HEK293 (cell line): ENCODE data around the gene SH2D7.

Experiments
- GLIS2 ChIP-seq: fragments of 450-650 bp; formaldehyde crosslinking; IDR thresholded peaks from 2 replicates; pipeline ENCODE4 v1.5.1; 2016; ENCODE audit warnings: missing biosample characterization, missing genetic modification characterization
- KLF10 ChIP-seq: fragments of 450-650 bp; IDR thresholded peaks from 2 replicates; pipeline ENCODE4 v1.5.1; 2018; ENCODE audit warnings: missing biosample characterization, mild to moderate bottlenecking, missing genetic modification characterization
- PRDM1 ChIP-seq: fragments of 450-650 bp; formaldehyde crosslinking; IDR thresholded peaks from 2 replicates; pipeline ENCODE4; 2016; ENCODE audit warnings: missing biosample characterization, missing genetic modification characterization
- SCRT1 ChIP-seq: fragments of 450-650 bp; formaldehyde crosslinking; IDR thresholded peaks from 2 replicates; pipeline ENCODE4 v1.5.1; 2016; ENCODE audit warnings: missing biosample characterization, missing genetic modification characterization, borderline replicate concordance
- ZBTB8A ChIP-seq: fragments of 450-650 bp; formaldehyde crosslinking; IDR thresholded peaks from 2 replicates; pipeline ENCODE4 v1.5.1; 2016; ENCODE audit warnings: missing biosample characterization, missing genetic modification characterization
- ZEB2 ChIP-seq: fragments of 450-650 bp; formaldehyde crosslinking; IDR thresholded peaks from 2 replicates; pipeline ENCODE4 v1.5.1; 2016; ENCODE audit warnings: missing biosample characterization, missing genetic modification characterization
- ZFP69B ChIP-seq: fragments of 450-650 bp; formaldehyde crosslinking; IDR thresholded peaks from 2 replicates; pipeline ENCODE4 v1.5.1; 2016; ENCODE audit warnings: missing biosample characterization, missing genetic modification characterization
- ZNF155 ChIP-seq: fragments of 450-650 bp; formaldehyde crosslinking; IDR thresholded peaks from 2 replicates; pipeline ENCODE4 v1.5.1; 2016; ENCODE audit warnings: missing biosample characterization, missing genetic modification characterization
- ZNF157 ChIP-seq: fragments of 450-650 bp; formaldehyde crosslinking; IDR thresholded peaks from 2 replicates; pipeline ENCODE4 v1.5.1; 2016; ENCODE audit warnings: missing biosample characterization, missing genetic modification characterization
- ZNF324 ChIP-seq: fragments of 450-650 bp; formaldehyde crosslinking; IDR thresholded peaks from 2 replicates; pipeline ENCODE4 v1.5.1; 2016; ENCODE audit warnings: missing biosample characterization, missing genetic modification characterization
- ZNF335 ChIP-seq: fragments of 450-650 bp; formaldehyde crosslinking; conservative IDR thresholded peaks from 2 replicates; pipeline ENCODE4 v1.5.1; 2016; ENCODE audit warnings: missing biosample characterization, missing genetic modification characterization
- ZNF560 ChIP-seq: fragments of 450-650 bp; formaldehyde crosslinking; IDR thresholded peaks from 2 replicates; pipeline ENCODE4 v1.5.1; 2017; ENCODE audit warnings: missing biosample characterization, missing genetic modification characterization, borderline replicate concordance
- ZNF600 ChIP-seq: fragments of 450-650 bp; formaldehyde crosslinking; IDR thresholded peaks from 2 replicates; pipeline ENCODE4 v1.5.1; 2016; ENCODE audit warnings: missing biosample characterization, missing genetic modification characterization
- ZNF701 ChIP-seq: fragments of 450-650 bp; formaldehyde crosslinking; IDR thresholded peaks from 2 replicates; pipeline ENCODE4 v1.5.1; 2016; ENCODE audit warnings: missing biosample characterization, missing genetic modification characterization
- ZSCAN30 ChIP-seq: fragments of 450-650 bp; IDR thresholded peaks from 2 replicates; pipeline ENCODE4 v1.5.1; 2018; ENCODE audit warnings: missing biosample characterization, mild to moderate bottlenecking, missing genetic modification characterization, moderate library complexity
- TF ChIP-seq, protein P1 (sequence below): fragments of 450-650 bp; formaldehyde crosslinking; IDR thresholded peaks from 2 replicates; pipeline ENCODE4 v1.5.1; 2016; ENCODE audit warnings: missing biosample characterization, missing genetic modification characterization, borderline replicate concordance
- TF ChIP-seq, protein P2 (sequence below): fragments of 450-650 bp; formaldehyde crosslinking; IDR thresholded peaks from 2 replicates; pipeline ENCODE4 v1.5.1; 2016; ENCODE audit warnings: missing biosample characterization, missing genetic modification characterization
- TF ChIP-seq, protein P3 (sequence below): fragments of 450-650 bp; formaldehyde crosslinking; optimal IDR thresholded peaks from 2 replicates; pipeline ENCODE3; 2016; ENCODE audit warnings: missing biosample characterization, mild to moderate bottlenecking, missing genetic modification characterization
- TF ChIP-seq, protein P4 (sequence below): fragments of 450-650 bp; formaldehyde crosslinking; IDR thresholded peaks from 2 replicates; pipeline ENCODE4 v1.5.1; 2016; ENCODE audit warnings: missing biosample characterization, missing genetic modification characterization, borderline replicate concordance
- TF ChIP-seq, protein P5 (sequence below): fragments of 450-650 bp; formaldehyde crosslinking; IDR thresholded peaks from 2 replicates; pipeline ENCODE4 v1.5.1; 2016; ENCODE audit warnings: missing biosample characterization, missing genetic modification characterization
- TF ChIP-seq, protein P6 (sequence below): fragments of 450-650 bp; formaldehyde crosslinking; IDR thresholded peaks from 2 replicates; pipeline ENCODE4 v1.5.1; 2016; ENCODE audit warnings: missing biosample characterization, missing genetic modification characterization
- TF ChIP-seq, protein P7 (sequence below): fragments of 450-650 bp; formaldehyde crosslinking; IDR thresholded peaks from 2 replicates; pipeline ENCODE4 v1.5.1; 2016; ENCODE audit warnings: missing biosample characterization, missing genetic modification characterization

SH2D7 gene

DNA sequence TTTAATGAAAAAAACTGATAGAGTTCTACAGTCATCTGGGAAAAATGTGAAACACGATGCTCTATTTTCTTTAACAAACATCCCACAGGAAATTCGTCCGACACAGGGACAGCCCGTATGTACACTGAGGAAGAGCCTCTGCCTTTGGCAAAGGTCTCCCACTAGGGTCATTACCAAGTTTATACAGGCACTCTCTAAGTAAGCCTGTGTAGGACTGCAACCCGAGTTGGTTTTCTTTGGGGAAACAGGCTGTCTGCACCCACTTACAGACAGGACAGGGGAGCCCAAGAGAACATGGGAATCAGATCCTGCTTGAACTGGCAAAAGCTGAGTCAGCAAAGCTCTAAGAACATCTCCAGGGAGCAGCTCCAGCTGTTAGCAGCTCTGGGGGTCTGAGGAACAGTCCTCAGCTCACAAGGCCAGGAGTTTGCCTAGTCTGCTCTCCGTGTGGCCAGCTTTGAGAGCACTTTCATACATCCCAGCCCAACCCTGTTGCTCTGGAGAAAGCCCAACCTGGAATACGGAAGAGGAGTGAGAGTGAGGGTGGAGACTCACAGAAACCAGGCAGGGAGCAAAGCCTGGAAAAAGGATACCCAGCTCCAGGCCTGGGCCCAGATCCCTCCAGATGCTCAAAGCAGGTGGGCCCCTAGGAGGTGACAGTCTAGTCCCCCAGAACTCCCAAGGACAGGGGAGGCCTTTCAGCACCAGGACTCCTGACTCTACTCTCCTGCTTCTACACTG lies 16.7 kb upstream of the SH2D7 start (continued):
- TF ChIP-seq, protein P1, sequence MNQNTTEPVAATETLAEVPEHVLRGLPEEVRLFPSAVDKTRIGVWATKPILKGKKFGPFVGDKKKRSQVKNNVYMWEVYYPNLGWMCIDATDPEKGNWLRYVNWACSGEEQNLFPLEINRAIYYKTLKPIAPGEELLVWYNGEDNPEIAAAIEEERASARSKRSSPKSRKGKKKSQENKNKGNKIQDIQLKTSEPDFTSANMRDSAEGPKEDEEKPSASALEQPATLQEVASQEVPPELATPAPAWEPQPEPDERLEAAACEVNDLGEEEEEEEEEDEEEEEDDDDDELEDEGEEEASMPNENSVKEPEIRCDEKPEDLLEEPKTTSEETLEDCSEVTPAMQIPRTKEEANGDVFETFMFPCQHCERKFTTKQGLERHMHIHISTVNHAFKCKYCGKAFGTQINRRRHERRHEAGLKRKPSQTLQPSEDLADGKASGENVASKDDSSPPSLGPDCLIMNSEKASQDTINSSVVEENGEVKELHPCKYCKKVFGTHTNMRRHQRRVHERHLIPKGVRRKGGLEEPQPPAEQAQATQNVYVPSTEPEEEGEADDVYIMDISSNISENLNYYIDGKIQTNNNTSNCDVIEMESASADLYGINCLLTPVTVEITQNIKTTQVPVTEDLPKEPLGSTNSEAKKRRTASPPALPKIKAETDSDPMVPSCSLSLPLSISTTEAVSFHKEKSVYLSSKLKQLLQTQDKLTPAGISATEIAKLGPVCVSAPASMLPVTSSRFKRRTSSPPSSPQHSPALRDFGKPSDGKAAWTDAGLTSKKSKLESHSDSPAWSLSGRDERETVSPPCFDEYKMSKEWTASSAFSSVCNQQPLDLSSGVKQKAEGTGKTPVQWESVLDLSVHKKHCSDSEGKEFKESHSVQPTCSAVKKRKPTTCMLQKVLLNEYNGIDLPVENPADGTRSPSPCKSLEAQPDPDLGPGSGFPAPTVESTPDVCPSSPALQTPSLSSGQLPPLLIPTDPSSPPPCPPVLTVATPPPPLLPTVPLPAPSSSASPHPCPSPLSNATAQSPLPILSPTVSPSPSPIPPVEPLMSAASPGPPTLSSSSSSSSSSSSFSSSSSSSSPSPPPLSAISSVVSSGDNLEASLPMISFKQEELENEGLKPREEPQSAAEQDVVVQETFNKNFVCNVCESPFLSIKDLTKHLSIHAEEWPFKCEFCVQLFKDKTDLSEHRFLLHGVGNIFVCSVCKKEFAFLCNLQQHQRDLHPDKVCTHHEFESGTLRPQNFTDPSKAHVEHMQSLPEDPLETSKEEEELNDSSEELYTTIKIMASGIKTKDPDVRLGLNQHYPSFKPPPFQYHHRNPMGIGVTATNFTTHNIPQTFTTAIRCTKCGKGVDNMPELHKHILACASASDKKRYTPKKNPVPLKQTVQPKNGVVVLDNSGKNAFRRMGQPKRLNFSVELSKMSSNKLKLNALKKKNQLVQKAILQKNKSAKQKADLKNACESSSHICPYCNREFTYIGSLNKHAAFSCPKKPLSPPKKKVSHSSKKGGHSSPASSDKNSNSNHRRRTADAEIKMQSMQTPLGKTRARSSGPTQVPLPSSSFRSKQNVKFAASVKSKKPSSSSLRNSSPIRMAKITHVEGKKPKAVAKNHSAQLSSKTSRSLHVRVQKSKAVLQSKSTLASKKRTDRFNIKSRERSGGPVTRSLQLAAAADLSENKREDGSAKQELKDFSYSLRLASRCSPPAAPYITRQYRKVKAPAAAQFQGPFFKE (tag by site-specific recombination) = no peak
- TF ChIP-seq ZBTB8A (tag by site-specific recombination) (0 out of 2 replicates have a peak, but pooled peaks have one; percentile 42), ZNF600 (tag by site-specific recombination) (peak; percentile 53; the same call in 1 of the 2 replicates), ZNF324 (tag by site-specific recombination) (peak; percentile 68; the same call in 1 of the 2 replicates), ZNF157 (tag by site-specific recombination) (no peak), ZNF701 (tag by site-specific recombination) (no peak), SCRT1 (0 out of 2 replicates have a peak, but pooled peaks have one; percentile 75), ZSCAN30 (tag by site-specific recombination) (0 out of 2 replicates have a peak, but pooled peaks have one; percentile 20), ZNF155 (tag by site-specific recombination) (no peak), ZNF335 (no peak; the same call in 1 of the 2 replicates), ZFP69B (peak; percentile 70), KLF10 (tag by site-specific recombination) (no peak), PRDM1 (tag by site-specific recombination) (peak; percentile 76), ZEB2 (0 out of 2 replicates have a peak, but pooled peaks have one; percentile 21), ZNF560 (tag by site-specific recombination) (no peak), GLIS2 (tag by site-specific recombination) (peak; percentile 67; the same call in 1 of the 2 replicates)
- TF ChIP-seq, protein P2, sequence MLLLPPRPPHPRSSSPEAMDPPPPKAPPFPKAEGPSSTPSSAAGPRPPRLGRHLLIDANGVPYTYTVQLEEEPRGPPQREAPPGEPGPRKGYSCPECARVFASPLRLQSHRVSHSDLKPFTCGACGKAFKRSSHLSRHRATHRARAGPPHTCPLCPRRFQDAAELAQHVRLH (tag by site-specific recombination) = peak; percentile 38; the same call in 1 of the 2 replicates
- TF ChIP-seq, protein P3, sequence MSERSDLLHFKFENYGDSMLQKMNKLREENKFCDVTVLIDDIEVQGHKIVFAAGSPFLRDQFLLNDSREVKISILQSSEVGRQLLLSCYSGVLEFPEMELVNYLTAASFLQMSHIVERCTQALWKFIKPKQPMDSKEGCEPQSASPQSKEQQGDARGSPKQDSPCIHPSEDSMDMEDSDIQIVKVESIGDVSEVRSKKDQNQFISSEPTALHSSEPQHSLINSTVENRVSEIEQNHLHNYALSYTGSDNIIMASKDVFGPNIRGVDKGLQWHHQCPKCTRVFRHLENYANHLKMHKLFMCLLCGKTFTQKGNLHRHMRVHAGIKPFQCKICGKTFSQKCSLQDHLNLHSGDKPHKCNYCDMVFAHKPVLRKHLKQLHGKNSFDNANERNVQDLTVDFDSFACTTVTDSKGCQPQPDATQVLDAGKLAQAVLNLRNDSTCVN (tag by site-specific recombination) = peak; percentile 21
- TF ChIP-seq, protein P4, sequence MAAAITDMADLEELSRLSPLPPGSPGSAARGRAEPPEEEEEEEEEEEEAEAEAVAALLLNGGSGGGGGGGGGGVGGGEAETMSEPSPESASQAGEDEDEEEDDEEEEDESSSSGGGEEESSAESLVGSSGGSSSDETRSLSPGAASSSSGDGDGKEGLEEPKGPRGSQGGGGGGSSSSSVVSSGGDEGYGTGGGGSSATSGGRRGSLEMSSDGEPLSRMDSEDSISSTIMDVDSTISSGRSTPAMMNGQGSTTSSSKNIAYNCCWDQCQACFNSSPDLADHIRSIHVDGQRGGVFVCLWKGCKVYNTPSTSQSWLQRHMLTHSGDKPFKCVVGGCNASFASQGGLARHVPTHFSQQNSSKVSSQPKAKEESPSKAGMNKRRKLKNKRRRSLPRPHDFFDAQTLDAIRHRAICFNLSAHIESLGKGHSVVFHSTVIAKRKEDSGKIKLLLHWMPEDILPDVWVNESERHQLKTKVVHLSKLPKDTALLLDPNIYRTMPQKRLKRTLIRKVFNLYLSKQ = no peak
- TF ChIP-seq, protein P5, sequence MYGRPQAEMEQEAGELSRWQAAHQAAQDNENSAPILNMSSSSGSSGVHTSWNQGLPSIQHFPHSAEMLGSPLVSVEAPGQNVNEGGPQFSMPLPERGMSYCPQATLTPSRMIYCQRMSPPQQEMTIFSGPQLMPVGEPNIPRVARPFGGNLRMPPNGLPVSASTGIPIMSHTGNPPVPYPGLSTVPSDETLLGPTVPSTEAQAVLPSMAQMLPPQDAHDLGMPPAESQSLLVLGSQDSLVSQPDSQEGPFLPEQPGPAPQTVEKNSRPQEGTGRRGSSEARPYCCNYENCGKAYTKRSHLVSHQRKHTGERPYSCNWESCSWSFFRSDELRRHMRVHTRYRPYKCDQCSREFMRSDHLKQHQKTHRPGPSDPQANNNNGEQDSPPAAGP (tag by site-specific recombination) = peak; percentile 43; the same call in 1 of the 2 replicates
- TF ChIP-seq, protein P6, sequence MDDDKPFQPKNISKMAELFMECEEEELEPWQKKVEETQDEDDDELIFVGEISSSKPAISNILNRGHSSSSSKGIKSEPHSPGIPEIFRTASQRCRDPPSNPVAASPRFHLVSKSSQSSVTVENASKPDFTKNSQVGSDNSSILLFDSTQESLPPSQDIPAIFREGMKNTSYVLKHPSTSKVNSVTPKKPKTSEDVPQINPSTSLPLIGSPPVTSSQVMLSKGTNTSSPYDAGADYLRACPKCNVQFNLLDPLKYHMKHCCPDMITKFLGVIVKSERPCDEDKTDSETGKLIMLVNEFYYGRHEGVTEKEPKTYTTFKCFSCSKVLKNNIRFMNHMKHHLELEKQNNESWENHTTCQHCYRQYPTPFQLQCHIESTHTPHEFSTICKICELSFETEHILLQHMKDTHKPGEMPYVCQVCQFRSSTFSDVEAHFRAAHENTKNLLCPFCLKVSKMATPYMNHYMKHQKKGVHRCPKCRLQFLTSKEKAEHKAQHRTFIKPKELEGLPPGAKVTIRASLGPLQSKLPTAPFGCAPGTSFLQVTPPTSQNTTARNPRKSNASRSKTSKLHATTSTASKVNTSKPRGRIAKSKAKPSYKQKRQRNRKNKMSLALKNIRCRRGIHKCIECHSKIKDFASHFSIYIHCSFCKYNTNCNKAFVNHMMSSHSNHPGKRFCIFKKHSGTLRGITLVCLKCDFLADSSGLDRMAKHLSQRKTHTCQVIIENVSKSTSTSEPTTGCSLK (tag by site-specific recombination) = no peak
- TF ChIP-seq, protein P7, sequence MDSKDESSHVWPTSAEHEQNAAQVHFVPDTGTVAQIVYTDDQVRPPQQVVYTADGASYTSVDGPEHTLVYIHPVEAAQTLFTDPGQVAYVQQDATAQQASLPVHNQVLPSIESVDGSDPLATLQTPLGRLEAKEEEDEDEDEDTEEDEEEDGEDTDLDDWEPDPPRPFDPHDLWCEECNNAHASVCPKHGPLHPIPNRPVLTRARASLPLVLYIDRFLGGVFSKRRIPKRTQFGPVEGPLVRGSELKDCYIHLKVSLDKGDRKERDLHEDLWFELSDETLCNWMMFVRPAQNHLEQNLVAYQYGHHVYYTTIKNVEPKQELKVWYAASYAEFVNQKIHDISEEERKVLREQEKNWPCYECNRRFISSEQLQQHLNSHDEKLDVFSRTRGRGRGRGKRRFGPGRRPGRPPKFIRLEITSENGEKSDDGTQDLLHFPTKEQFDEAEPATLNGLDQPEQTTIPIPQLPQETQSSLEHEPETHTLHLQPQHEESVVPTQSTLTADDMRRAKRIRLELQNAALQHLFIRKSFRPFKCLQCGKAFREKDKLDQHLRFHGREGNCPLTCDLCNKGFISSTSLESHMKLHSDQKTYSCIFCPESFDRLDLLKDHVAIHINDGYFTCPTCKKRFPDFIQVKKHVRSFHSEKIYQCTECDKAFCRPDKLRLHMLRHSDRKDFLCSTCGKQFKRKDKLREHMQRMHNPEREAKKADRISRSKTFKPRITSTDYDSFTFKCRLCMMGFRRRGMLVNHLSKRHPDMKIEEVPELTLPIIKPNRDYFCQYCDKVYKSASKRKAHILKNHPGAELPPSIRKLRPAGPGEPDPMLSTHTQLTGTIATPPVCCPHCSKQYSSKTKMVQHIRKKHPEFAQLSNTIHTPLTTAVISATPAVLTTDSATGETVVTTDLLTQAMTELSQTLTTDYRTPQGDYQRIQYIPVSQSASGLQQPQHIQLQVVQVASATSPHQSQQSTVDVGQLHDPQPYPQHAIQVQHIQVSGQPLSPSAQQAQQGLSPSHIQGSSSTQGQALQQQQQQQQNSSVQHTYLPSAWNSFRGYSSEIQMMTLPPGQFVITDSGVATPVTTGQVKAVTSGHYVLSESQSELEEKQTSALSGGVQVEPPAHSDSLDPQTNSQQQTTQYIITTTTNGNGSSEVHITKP (tag by site-specific recombination) = 0 out of 2 replicates have a peak, but pooled peaks have one; percentile 22
